B cell (primary cell): Measurements from ENCODE around the gene AQP9.

Source experiments
- CTCF ChIP-seq: fragments of 200-600 bp; IDR thresholded peaks from one replicate; pipeline ENCODE4 v1.8.0; 2022; ENCODE audit warnings: antibody characterized with exemption, mild to moderate bottlenecking
- EZH2 ChIP-seq: IDR thresholded peaks from 2 replicates; pipeline ENCODE4 v1.6.1; 2012; ENCODE audit warnings: borderline replicate concordance, low read depth, mild to moderate bottlenecking, moderate library complexity, low read length; ENCODE audit not compliant: insufficient read depth, poor library complexity, severe bottlenecking

DNA sequence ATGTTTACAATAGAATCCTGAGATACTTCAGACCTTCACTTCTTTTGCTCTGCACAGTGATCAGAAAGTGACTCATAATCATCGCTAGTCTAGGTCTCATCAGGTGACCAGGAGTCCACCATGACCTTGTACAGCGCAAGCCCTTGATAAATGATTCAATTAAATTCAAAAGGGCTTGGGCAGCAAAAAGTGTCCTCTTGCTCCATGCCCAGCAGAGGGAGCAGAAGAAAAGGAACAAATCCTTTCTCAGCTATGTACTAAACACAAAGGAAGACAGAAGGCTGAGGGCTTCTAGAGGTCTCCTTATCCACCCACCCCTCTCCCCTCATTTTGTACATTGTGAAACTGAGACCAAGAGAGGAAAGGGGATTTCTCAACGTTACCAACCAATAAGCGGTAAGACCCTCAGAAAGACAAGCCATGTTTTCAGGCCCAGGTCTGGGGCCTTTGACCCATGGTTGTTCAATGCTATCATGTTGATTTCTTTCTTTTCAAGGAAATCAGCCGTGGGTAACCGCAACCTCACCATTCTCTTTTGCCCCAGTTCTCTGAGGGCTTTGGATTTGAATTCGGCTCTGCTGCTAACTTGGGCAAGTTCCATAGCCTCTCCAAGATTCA is 74.8 kb downstream of the AQP9 start:
- TF ChIP-seq CTCF, result no peak
- no peak for TF ChIP-seq EZH2
